OCI-LY1 (cell line): Measurements from ENCODE around the gene TASOR2.

Source experiments
- EZH2 ChIP-seq: fragments of 200-600 bp; sonication (generic), shearing (Covaris generic); IDR thresholded peaks from 2 replicates; pipeline ENCODE4 v1.8.0; 2017; ENCODE audit warnings: borderline replicate concordance, mixed run types, mild to moderate bottlenecking, antibody characterized with exemption, low read length, moderate library complexity, mixed read lengths
- TF ChIP-seq, protein P1 (sequence below): fragments of 200-600 bp; sonication (generic), shearing (Covaris generic); IDR thresholded peaks from 2 replicates; pipeline ENCODE4 v1.5.1; 2017; ENCODE audit warnings: mild to moderate bottlenecking, antibody characterized with exemption, low read length, moderate library complexity, mixed read lengths

DNA sequence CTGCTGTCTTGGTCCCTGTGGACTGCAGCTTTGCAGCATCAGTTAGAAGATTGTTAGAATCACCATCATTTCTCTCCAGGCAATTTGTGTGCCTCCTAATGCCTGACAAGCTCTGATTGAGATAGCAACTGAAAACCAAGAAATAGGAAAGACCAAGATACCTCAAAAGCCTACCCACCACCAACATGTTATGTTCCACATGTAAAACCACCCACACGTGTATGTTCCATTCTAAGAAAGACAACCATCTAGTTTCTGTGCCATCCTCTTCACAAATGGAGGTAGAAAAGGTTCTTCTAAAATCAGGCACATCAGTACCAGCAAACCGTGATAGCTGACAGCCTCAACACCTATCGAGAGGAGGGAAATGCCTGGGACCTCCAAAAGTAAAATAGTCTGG, 46.9 kb downstream of the TASOR2 start:
- TF ChIP-seq, protein P1, sequence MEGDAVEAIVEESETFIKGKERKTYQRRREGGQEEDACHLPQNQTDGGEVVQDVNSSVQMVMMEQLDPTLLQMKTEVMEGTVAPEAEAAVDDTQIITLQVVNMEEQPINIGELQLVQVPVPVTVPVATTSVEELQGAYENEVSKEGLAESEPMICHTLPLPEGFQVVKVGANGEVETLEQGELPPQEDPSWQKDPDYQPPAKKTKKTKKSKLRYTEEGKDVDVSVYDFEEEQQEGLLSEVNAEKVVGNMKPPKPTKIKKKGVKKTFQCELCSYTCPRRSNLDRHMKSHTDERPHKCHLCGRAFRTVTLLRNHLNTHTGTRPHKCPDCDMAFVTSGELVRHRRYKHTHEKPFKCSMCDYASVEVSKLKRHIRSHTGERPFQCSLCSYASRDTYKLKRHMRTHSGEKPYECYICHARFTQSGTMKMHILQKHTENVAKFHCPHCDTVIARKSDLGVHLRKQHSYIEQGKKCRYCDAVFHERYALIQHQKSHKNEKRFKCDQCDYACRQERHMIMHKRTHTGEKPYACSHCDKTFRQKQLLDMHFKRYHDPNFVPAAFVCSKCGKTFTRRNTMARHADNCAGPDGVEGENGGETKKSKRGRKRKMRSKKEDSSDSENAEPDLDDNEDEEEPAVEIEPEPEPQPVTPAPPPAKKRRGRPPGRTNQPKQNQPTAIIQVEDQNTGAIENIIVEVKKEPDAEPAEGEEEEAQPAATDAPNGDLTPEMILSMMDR: no peak
- no peak for TF ChIP-seq EZH2
